Retinal pigment epithelial cell (primary cell): ENCODE data around the gene SAFB.

Experiments
- DNase-seq: peaks from one replicate; pipeline ENCODE4 v3.0.0-alpha.2; 2010; ENCODE audit warnings: low read depth
- H3K4me3 ChIP-seq: 2 replicates; pipeline ENCODE4 v1.5.1; 2011; ENCODE audit warnings: mild to moderate bottlenecking, low read length, control low read depth, moderate library complexity
- TF ChIP-seq, protein P1 (sequence below): conservative IDR thresholded peaks from 2 replicates; pipeline ENCODE4 v1.5.1; 2011; ENCODE audit warnings: low read depth, low read length, control low read depth, inconsistent platforms

Gene SAFB

DNA sequence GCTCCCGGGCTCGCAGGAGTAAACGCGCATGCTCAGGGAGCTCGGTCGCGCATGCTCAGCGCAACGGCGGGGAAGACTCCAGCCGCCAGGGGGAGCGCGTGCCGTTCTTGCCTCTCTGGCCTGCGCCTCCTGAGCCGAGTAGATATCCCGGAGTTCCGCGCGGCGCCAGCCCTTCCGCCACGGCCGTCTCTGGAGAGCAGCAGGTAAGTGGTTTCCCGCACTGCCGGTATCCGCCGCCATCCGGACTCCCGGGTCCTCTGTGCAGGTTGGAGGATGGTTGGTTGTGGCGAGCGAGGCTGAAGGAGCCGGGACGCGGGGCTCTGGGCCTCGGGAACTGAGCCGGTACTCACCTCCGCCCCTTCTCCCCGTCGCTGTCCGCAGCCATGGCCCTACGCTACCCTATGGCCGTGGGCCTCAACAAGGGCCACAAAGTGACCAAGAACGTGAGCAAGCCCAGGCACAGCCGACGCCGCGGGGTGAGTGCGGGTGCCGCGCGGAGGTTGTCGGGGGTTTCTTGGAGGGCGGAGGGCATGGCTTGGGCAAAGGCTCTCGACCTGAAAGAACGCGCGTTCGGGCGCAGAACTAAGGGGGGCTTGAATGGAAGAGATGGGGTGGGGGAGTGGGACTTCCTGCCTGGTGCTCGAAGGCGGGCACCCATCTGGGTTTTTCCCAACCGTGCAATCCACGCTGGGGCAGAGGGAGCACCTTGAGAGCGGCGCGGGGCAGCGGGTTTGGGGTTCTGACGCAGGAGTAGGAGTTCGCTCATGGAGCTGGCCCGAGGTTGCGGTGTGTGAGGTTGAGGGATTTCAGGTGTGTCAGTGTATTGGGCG, 67.5 kb downstream of the SAFB start, which contains the start of gene RPL36:
Gene RPL36 (plus strand): TSS at position 171 of the 830 bp plus-strand sequence. CDS start 213 bp downstream, at position 384.
- TF ChIP-seq, protein P1, sequence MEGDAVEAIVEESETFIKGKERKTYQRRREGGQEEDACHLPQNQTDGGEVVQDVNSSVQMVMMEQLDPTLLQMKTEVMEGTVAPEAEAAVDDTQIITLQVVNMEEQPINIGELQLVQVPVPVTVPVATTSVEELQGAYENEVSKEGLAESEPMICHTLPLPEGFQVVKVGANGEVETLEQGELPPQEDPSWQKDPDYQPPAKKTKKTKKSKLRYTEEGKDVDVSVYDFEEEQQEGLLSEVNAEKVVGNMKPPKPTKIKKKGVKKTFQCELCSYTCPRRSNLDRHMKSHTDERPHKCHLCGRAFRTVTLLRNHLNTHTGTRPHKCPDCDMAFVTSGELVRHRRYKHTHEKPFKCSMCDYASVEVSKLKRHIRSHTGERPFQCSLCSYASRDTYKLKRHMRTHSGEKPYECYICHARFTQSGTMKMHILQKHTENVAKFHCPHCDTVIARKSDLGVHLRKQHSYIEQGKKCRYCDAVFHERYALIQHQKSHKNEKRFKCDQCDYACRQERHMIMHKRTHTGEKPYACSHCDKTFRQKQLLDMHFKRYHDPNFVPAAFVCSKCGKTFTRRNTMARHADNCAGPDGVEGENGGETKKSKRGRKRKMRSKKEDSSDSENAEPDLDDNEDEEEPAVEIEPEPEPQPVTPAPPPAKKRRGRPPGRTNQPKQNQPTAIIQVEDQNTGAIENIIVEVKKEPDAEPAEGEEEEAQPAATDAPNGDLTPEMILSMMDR: peak; percentile 90
- peak within 1 kb of the TSS; percentile 96 for H3K4me3 ChIP-seq
- DNase-seq: peak; percentile 75

DNA sequence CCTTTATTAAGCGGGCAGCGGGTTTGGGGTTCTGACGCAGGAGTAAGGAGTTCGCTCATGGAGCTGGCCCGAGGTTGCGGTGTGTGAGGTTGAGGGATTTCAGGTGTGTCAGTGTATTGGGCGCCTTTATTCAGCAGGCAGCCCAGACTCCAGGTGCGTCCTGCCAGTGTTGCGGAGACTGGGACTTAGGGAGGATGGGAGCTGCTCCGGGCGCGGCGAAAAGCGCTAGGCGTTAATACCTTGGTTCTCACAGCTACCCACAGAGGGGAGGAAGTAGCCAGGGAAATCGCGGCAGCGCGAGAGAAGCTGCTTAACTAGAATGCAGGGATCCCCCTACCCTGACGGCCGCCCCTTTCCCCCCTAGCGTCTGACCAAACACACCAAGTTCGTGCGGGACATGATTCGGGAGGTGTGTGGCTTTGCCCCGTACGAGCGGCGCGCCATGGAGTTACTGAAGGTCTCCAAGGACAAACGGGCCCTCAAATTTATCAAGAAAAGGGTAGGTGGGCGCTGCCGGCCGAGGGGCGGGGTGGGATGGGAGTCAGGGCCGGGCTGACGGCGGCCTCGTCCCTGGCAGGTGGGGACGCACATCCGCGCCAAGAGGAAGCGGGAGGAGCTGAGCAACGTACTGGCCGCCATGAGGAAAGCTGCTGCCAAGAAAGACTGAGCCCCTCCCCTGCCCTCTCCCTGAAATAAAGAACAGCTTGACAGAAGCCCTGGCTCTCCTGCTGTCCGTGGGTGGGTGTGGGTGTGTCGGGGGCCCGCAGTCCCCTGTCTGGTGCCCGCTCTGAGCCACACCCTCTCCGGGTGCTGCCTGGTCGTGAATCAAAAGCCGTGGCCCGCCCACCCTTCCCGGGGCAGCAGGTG, 68.3 kb downstream of the SAFB start:
- H3K4me3 ChIP-seq: peak overlapping the region; percentile 96
- TF ChIP-seq, protein P1: no peak

DNA sequence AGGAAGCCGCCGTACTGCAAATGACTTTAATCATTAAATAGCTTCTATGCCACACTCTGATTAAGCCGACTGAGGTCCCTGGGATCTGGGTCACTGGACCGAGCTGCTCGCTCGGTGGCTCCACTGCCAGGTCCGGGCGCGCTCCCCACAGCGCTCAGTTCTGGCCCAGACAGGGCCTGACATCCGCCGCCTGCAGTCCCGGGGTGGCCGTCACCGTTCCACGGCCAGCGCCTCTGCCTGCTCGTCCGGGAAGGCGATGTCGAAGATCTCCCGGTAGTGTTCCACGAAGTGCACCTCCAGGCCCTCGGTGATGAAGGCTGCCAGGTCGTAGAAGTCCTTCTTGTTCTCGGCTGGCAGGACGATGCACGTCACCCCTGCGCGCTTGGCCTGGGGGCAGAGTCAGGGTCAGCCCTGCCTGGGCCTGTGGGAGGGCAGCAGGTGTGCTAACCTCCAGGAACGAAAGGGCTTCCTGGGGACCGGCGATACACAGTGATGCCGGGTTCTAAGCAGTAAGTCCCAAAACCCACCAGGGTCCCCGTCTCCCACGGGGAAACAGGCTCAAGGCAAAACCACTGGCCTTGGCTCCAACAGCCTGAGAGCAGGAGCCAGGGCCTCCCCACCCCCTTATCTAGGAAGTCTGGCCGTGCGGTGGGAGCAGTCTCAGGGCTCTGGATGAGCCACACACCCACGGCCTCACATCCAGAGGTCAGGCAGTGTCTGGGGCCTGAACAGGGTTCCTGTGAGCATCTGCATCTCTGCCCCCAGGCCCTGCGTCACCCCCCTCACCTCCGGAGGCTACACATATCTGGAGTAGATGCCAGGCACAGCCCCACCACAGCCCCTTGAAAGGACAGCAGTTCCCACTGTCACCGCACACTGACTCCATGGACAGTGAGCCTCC, 69.2 kb downstream of the SAFB start:
- H3K4me3 ChIP-seq: peak overlapping the region; percentile 96
- TF ChIP-seq, protein P1: no peak
- DNase-seq: no peak

More for the DNA sequence above, 68.3 kb downstream of the SAFB start:
- DNase-seq: no peak

DNA sequence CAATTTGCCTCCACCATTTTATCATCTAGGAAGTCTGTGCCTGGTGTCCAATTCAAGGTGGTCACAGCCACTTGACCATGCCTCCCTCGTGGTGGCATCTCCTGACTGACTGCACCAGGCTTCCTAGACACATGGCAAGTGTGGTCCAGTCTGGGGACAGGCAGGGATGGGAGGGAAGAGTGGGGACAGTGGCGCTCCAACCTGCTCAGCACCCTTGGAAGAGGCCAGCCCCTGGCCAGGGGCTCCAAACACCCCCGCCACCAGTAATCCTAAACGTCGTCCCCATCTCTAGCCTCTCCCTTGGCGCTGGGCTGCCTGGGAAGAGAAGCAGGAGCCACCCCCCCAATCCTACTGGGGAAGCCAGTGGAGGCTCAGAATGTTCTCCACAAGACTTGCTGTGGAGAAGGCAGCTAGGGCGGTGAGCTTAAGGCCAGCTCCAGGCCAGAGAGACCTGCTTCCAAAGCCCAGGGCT, 69.9 kb downstream of the SAFB start:
- DNase-seq: no peak
- H3K4me3 ChIP-seq: no peak overlapping the region
- TF ChIP-seq, protein P1: no peak

DNA sequence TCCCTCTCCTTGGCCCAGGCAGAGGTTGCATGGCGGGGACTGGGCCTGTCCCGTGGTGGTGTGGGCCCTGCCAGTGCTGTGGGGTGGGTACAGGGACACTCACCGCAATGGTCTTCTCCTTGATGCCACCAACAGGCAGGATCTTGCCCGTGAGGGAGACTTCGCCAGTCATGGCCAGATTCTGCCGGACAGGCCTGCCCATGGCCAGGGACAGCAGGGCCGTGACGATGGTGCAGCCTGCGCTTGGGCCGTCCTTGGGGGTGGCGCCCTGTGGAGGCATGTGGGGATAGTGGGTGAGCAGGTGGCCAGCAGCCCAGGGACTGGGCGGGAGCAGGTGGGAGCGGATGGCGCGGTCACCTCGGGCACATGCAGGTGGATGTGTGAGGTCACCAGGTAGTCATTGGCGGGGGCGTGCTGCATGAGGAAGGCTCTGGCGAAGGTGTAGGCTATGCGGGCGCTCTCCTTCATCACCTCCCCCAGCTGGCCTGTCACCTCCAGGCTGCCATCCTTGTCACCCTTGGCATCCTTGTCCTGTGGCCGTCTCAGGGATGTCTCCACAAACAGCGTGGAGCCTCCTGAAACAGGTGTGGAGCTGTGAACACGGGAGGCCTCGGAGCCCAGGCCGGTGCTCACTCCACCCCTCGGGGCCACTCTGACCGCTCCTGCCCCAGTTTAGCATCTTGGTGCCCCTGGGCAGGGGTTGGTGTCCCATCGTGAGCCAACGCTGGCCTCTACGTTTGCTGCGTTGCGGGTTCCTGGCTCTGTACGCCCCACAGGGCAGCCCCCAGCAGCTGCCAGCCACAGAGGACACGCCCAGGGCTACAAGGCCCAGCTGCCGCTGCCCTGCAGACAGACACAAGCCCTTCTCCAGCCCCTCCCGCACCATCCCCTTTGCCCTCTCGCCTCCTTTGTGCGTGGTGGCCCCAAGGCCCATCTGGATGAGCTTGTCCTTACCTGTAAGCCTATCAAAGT, 70.6 kb downstream of the SAFB start:
- TF ChIP-seq, protein P1: no peak
- no peak for DNase-seq
- no peak overlapping the region for H3K4me3 ChIP-seq
